Breast epithelium (tissue), 4 donors: ENCODE results near the gene CFAP157. TPM values are rescaled to one million over a fixed set of nuclear protein-coding genes. Genes with fewer than 3 reads are reported as not detected.

Experiments used
- DNase-seq, 2 donors: peaks; one replicate each; pipeline ENCODE4 v3.0.0-alpha.2; 2019; ENCODE audit warnings: low spot score in 2 of 2
- H3K27ac ChIP-seq, 2 donors: fragments of 200-600 bp; sonication (generic) in 1 of 2; one replicate each; pipeline ENCODE4 v1.5.1; 2016 to 2019; ENCODE audit warnings: mild to moderate bottlenecking in 1 of 2
- H3K27me3 ChIP-seq, 2 donors: fragments of 200-600 bp; sonication (generic) in 1 of 2; one replicate each; pipeline versions ENCODE4 v1.5.1 to v1.6.0; 2017 to 2019; ENCODE audit warnings: control low read depth in 1 of 2, mild to moderate bottlenecking in 1 of 2
- H3K36me3 ChIP-seq: fragments of 200-600 bp; one replicate; pipeline ENCODE4 v1.5.1; 2019
- H3K4me1 ChIP-seq, 2 donors: fragments of 200-600 bp; sonication (generic); one replicate each; pipeline ENCODE4 v1.5.1; 2016 to 2019; ENCODE audit warnings: control low read depth in 1 of 2
- H3K4me3 ChIP-seq, 3 donors: fragments of 200-600 bp; sonication (generic); 1 replicate in 2 of 3; 2 replicates in 1 of 3; pipeline ENCODE4 v1.5.1; 2016 to 2019; ENCODE audit warnings: mild to moderate bottlenecking in 3 of 3, moderate library complexity in 2 of 3
- H3K9me3 ChIP-seq, 2 donors: fragments of 200-600 bp; sonication (generic) in 1 of 2; one replicate each; pipeline ENCODE4 v1.5.1; 2016 to 2019; ENCODE audit warnings: control low read depth in 1 of 2
- CTCF ChIP-seq, 3 donors: fragments of 450-650 bp; IDR thresholded peaks; one replicate each; pipeline ENCODE4 v1.5.1; 2016 to 2017; ENCODE audit warnings: antibody characterized with exemption in 3 of 3, mild to moderate bottlenecking in 3 of 3, moderate library complexity in 3 of 3
- POLR2A ChIP-seq: fragments of 450-650 bp; IDR thresholded peaks from one replicate; pipeline ENCODE4 v1.6.1; 2016; ENCODE audit warnings: antibody characterized with exemption, mild to moderate bottlenecking, moderate library complexity
- POLR2AphosphoS5 ChIP-seq, 3 donors: sonication (generic); formaldehyde crosslinking; IDR thresholded peaks; one replicate each; pipeline ENCODE4 v1.6.1; 2017; ENCODE audit warnings: antibody characterized with exemption in 3 of 3
- intact Hi-C: fragments of 100-400 bp; cut with DNase I; formaldehyde crosslinking; loops from one replicate; pipeline ENCODE4 v1.15.1; 2023; ENCODE audit warnings: low total_unique reads
- total RNA-seq, 3 donors: library from RNA; depleted of rRNA; stranded (reverse); fragments of >200 nt; gene quantifications; one replicate each; pipeline ENCODE4 v1.1.0, GENCODE V29; 2016

Gene CFAP157
- total RNA-seq, 3 donors from 2014 or later: 2.0 TPM; not detected in 1

GRCh38 chr9:127744398-127745110 lies 37.8 kb downstream of the CFAP157 start:
- H3K36me3 ChIP-seq: no peaks in the 10 kb centered on the region
- no peak for DNase-seq

GRCh38 chr9:127746959-127747569 lies 40.3 kb downstream of the CFAP157 start:
- intact Hi-C loops: no loop called here

More at GRCh38 chr9:127744398-127745110, 37.8 kb downstream of the CFAP157 start:
- H3K4me1 ChIP-seq: peaks cover 0 to 6% of the 10 kb centered on the region in 2 donors
- H3K4me3 ChIP-seq: no peak overlapping the region
- H3K9me3 ChIP-seq: no peaks in the 10 kb centered on the region
- peak overlapping the region in 1 of 2 donors; percentile 55 for H3K27ac ChIP-seq
- H3K27me3 ChIP-seq: no peaks in the 10 kb centered on the region
- intact Hi-C loops: no loop called here
- no peak for TF ChIP-seq POLR2AphosphoS5 (IDR thresholded peaks at IDR 0.05)
- TF ChIP-seq POLR2A: no peak
- no peak for TF ChIP-seq CTCF (IDR thresholded peaks at IDR 0.05)

GRCh38 chr9:127749090-127749787 lies 42.5 kb downstream of the CFAP157 start:
- Histone ChIP-seq H3K4me3 (no peak overlapping the region), H3K27ac (no peak overlapping the region), H3K36me3 (no peaks in the 10 kb centered on the region), H3K4me1 (no peaks in the 10 kb centered on the region), H3K9me3 (no peaks in the 10 kb centered on the region), H3K27me3 (peaks cover 0 to 10% of the 10 kb centered on the region in 2 donors)
- no peak for DNase-seq
- intact Hi-C loops: no loop called here
- no peak for TF ChIP-seq CTCF (IDR thresholded peaks at IDR 0.05)
- no peak for TF ChIP-seq POLR2AphosphoS5 (IDR thresholded peaks at IDR 0.05)
- TF ChIP-seq POLR2A: no peak

More at GRCh38 chr9:127746959-127747569, 40.3 kb downstream of the CFAP157 start:
- no peaks in the 10 kb centered on the region for H3K9me3 ChIP-seq
- no peaks in the 10 kb centered on the region for H3K4me1 ChIP-seq
- no peaks in the 10 kb centered on the region for H3K36me3 ChIP-seq
- no peaks in the 10 kb centered on the region for H3K27me3 ChIP-seq
- H3K27ac ChIP-seq: no peak overlapping the region
- no peak for TF ChIP-seq POLR2AphosphoS5 (IDR thresholded peaks at IDR 0.05)
- TF ChIP-seq CTCF (IDR thresholded peaks at IDR 0.05): no peak
- TF ChIP-seq POLR2A: no peak
- no peak for DNase-seq
- H3K4me3 ChIP-seq: no peak overlapping the region

DNA sequence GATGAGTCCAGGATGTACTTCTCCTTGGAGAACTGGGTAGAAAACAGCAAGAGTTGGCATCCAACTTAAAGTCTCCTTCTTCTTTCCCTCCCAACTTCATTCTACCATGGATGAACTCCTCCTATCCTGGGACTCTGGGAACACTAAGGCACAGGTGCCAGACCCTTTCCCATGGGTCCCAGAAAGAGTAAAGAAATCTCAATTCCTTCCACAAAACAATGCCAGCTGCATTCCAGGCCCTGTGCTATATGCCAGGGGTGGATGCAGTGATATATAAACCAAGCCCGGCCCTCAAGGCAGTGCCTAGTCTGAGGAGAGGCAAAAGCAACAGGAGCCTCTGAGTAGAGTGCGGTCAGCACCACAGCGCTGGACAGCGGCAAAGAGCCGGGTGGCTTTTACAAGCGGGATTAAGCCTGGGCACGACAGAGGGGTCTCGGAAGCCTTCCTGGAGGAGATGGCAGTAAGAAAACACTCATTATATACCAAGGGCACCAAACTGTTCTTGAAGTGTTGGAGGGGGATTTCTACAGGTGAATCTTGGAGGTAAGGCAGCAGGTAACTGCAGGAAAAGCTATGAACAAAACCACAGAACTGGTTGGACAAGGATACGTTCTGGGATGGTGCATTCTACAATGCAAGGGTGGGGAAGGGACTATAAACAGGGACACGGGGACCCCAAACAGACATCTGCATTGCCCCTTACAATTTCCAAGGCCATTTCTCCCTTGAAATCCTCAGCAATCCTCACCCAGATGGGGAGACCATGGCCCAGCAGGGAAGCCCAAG lies 44.7 kb downstream of the CFAP157 start:
- peaks cover 3 to 4% of the 10 kb centered on the region in 2 donors for H3K4me1 ChIP-seq
- peaks cover 4 to 31% of the 10 kb centered on the region in 2 donors for H3K27me3 ChIP-seq
- no peaks in the 10 kb centered on the region for H3K36me3 ChIP-seq
- intact Hi-C loops: no loop called here
- no peak for DNase-seq
- no peak overlapping the region for H3K27ac ChIP-seq
- no peaks in the 10 kb centered on the region for H3K9me3 ChIP-seq
- no peak for TF ChIP-seq POLR2A
- no peak for TF ChIP-seq POLR2AphosphoS5 (IDR thresholded peaks at IDR 0.05)
- TF ChIP-seq CTCF (IDR thresholded peaks at IDR 0.05): no peak
- no peak overlapping the region for H3K4me3 ChIP-seq
